Midbrain (tissue), 1 donor: Measurements from ENCODE around the gene AOPEP.

Experiments
- DNase-seq: peaks from one replicate; lab custom pipeline; 2025; lab: John Stamatoyannopoulos, UW

The AOPEP gene

DNA sequence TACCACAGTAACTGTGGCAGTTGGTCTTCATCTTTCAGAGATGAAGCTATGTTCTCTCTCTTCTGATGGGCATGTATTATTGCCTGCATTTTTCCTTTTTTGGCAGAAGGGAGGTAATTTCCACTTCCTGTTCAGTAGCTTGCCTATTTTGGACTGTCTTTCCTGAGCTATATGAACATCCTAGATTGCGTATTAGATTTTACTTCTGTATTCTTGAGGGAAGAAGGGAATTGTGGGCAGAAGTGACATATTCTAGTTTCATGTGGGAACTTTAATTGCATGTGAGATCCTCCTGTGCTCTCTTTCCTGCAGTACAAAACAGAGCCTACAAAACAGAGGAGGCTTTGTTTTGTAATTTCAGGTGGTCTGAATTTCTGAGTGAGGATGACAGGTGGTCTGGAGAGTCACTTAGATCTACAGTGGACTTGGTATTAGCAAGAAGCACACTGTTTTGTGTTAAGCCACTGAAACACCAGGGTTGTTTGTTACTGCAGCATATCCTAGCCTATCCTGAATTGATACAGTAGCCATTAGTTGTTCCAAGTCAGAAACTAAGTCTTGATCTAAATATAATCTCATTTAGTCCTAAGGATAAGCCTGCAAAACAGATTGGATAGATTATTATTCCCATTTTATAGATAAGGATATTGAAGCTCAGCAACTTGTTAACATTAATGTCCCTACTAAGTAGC, 68.1 kb downstream of the AOPEP start:
- DNase-seq = no peak

- no peak for DNase-seq
Observed at GRCh38 chr9:94796687-94797086, 70.2 kb downstream of the AOPEP start.

DNA sequence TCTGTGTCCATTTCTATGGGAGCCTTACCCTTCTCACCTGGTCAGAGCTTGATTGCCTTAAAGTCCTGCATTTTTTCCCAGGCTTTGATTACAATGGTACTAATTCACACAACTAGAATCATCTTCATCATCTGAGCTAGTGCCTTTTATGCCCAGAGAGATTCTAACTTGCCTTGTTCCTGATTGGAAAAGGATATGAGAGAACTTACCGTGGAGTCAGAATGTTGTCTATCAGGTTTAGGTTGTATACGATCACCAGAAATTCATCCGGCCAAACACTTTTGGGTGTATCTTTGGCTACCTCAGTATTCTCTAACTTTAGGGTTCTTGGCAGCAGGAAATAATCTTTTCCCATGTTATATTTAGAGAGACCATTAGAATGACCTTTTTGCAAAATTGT, 71.7 kb downstream of the AOPEP start:
- no peak for DNase-seq

DNA sequence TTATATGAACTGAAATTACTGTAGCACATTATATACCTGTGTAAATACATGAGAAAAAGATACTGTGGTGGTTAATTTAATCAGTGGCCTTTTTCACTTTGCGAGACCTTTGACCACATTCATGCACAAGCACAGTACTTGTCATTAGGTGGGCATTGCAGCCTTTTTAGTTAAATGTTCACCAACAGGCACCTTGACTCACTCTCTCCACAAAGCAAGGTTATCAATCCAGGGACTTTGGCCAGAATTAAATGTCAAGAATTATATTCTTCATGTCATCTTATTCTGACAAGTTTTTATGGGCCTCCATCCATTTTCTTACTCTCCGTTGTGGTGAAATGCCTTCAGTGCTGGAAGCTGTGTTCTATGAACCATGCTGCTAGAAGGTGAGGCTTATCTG, 72.2 kb downstream of the AOPEP start:
- no peak for DNase-seq

- no peak for DNase-seq
Observed at GRCh38 chr9:94799578-94800264, 73.2 kb downstream of the AOPEP start.

- no peak for DNase-seq
Observed at GRCh38 chr9:94800424-94801117, 74.1 kb downstream of the AOPEP start.

- no peak for DNase-seq
Observed at GRCh38 chr9:94801234-94801633, 74.7 kb downstream of the AOPEP start.

DNA sequence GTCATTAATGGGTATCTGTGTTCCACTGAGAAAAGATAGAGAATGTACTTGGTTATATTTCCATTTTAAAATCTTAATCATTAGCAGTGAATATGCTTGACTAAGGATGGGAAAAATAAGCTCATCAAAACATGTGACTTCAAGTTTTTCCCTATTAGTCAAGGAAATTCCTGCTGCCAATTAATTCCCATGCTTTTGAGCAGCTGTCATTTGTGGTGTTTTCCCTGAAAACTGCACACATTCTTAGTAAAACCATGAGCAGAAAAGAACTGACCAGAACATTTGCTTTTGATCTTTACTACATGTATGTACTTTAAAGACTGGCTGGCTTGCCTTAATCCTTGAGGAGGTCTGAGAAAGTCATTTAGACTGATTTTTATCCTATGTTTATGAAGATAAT, 75.2 kb downstream of the AOPEP start:
- no peak for DNase-seq

GRCh38 chr9:94802251-94802650, 75.8 kb downstream of the AOPEP start:
- no peak for DNase-seq

GRCh38 chr9:94802793-94803192, 76.3 kb downstream of the AOPEP start:
- DNase-seq = no peak

- DNase-seq = no peak
Observed at GRCh38 chr9:94804316-94804715, 77.8 kb downstream of the AOPEP start.

DNA sequence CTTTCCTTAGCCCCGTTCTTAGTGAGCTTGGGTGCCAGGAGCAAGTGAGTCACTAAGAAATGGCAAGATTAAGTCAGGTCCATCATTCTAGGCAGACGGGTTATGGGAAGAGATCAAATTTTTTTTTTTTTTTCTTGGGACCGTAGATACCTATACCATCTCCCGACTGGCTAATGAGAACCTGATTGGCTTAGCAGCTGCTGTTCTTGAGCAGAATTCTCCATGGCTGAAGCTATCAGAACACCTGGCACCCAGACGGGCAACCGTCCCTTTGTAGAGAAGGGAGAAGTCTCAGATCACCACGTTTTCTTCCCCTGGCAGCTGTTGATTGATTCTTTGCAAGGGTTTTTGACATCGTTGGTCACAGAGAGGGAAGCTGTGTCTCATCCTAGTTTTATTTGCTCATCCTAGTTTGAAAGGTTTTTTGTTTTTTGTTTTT, 78.6 kb downstream of the AOPEP start:
- DNase-seq = no peak

GRCh38 chr9:94805585-94805984, 79.1 kb downstream of the AOPEP start:
- no peak for DNase-seq

DNA sequence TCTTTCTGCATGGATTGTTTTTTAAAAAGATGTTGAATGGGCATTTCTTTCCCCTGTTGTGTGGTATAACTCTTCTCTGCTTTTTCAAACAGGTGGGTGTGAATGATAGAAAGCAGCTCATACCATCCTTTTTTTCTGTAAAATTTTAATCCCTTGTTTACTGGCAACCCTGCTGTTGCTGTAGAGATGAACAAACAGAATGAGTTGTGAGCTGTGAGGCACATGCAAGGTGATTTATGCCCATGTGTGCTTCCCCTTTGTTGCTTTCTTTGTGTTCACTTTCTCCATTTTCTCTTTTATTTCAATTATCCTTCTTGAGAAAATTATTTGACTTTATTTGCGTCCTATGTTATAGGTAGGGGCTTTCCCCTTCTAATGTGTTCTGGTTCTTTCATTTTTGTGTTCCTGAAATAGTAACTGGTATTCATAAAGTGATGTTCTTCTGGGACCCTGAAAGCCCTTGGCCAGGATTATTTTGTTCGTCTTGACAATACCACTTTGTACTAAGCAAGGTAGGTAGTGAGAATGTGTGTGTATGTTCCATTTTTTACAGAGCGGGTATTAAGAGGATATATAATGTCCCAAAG, 79.9 kb downstream of the AOPEP start:
- no peak for DNase-seq

- no peak for DNase-seq
Observed at GRCh38 chr9:94807556-94807955, 81.1 kb downstream of the AOPEP start.

DNA sequence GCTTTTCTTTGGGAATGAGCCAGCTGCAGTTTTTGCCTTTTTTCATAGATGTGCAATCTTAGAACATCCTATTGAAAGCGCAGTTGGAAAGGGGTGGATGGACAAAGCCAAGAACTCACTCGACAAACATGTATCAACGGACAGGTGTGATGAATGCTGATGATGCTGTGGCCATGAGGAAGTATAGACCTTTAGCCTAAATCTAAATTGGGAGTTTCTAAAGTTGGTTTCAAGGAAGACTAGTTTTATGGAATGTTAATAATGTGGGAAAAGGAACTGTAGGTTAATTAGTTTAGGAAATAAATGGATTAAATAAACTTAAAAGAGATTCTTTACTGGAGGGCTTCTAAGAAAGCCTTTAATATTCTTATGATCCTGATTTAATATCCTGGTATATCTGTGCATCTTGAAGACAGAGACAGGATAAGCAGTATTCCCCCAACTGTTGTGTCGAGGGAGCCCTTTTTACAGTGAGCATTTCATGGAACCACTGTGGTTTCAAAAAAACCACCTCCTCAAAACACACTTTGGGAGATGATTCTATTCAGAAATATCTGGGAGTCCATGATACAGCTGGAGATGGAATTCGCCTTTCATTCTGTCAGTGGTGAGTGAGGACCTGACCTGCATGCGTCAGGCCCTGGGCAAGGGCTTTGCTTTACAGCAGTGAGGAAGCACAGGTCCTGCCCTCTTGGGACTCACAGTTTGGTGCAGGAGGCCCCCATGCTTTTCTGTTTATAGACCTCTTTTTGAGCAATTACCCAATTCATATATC, 82.6 kb downstream of the AOPEP start:
- DNase-seq = no peak

DNA sequence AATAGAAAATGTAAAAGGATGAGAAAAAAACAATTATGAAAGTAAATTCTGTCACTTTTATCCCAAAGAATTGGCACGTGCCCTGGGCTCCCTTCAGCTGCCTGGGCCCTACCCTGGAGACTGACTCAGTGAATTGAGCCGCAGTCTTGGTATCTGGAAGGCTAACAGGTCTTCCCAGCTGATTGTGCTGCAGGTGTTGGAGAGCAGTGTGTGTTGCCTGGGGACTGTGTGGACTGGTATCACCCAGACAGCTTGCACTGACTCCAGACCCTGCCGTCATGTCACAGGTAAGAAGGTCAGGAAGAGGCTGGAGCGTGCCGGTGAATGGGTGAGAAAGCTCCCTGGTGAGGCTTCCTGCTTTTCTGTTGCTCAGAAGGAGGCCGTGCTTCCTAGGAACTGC, 83.3 kb downstream of the AOPEP start:
- no peak for DNase-seq

DNA sequence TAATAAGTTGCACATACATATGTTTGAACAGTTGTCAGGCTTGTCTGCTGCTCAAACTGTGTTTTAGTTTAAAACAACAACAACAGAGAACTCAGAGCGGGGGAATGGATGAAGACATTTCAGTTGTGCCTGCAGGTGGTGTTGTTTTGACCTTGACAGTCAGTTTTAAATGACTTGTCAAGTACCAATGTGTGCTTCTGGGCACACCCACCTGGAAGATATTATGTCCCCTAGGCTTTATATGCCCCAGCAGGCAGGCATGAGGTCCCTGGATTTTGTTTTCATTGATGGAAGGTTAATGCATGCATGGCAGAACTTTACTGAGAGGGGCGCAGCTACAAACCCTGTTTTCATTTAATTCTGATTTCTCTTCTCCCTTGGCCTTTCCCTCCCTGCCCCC, 84.6 kb downstream of the AOPEP start:
- DNase-seq = no peak

DNA sequence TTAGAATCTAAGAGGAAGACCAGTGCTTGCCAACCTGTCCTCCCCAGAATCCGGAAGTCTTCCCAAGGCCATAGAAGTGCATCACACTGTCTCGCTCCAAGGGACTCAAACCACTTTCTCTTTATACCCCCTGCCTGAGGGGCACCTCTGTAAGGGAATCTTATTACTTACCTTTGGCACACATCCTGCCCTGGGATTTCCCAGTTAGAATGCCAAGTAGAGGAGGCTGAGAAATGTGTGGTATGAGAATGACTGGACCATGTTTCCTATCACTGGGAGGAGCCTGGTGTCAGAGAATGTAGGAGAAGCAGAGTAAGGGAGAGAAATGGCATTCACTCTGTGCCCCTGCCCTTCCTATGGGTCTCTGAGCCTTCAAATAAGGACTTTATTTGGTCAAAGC, 85.8 kb downstream of the AOPEP start:
- DNase-seq = no peak

DNA sequence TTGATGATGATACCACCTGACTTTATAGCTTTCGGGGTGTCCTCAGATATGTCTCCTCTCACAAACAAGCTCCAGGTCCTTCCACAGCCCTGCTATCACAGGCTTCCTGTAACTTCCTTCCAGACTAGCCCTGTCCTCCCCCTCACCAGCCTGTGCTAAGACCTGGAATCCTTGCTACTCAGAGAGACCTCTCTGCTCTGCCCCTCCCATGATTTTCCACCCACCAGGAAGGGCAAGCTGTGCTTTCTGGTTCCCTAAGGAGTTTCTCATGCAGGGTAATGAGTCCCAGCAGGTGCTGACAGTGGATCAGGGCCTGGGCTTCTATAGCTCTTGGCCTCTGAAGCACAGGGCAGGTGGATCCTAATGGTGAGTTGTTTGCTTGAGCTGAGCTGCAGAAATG, 86.9 kb downstream of the AOPEP start:
- DNase-seq = no peak

DNA sequence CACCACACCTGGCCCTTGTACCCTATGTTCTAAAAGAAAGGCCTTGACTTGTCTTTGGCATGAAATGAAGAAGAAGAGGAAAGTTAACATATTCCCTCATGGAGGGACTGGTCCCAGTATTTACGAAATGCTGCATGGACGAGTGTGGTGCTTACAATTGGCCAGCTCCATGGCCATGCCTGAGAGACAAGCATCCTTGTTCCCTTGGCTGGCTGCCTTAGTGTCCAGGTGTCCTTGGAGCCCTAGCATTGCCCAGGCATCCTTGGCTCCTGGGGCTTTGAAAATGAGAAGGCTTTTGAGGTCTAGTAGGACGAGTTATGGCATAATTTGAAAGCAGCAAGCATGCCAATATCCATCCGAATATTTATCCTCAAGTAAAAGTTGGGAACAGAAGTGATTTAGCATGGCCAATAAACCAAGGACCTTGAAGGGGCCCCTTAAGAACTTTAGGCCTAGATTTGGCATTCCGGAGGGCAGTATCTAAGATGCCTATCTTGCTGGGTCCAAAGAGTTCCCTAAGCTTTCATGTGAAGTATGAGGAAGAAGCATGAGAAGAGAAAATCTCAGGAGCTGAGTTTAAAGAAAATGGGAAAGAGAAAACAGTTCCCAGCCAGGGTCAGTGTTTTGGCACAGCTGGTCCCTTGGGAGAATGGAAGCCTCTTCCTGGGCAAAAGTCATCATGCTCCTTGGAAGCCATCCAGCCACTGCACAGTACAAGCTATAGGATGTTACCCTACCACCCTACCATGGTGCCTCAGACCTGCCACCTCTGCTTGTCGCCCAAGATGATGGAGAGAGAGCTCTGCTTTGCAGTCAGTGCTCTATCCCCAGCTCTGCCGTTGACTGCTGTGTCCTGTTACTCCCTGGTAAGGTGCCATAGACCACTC, 91.0 kb downstream of the AOPEP start:
- DNase-seq = no peak
